H1 (cell line): Measurements from ENCODE around the gene GUCY2D. TPM values are rescaled to one million over a fixed set of nuclear protein-coding genes. Genes with fewer than 3 reads are reported as not detected.

Source experiments
- CHD2 ChIP-seq: IDR thresholded peaks from 2 replicates; pipeline ENCODE4 v1.6.1; 2012; ENCODE audit warnings: low read length, improper control_type of control experiment
- CREB1 ChIP-seq: IDR thresholded peaks from 2 replicates; pipeline ENCODE4 v1.6.1; 2012; ENCODE audit warnings: inconsistent platforms
- EZH2 ChIP-seq: fragments of 200-600 bp; sonication (generic); IDR thresholded peaks from 2 replicates; pipeline ENCODE4 v1.7.1; 2012; ENCODE audit warnings: low read depth, mild to moderate bottlenecking, moderate library complexity, low read length, inconsistent platforms; ENCODE audit not compliant: severe bottlenecking
- FOSL1 ChIP-seq: IDR thresholded peaks from 2 replicates; pipeline ENCODE4 v1.6.1; 2011; ENCODE audit warnings: mild to moderate bottlenecking, low read depth, low read length, moderate library complexity; ENCODE audit not compliant: insufficient read depth
- KDM1A ChIP-seq: fragments of 200-600, 300-600 bp; sonication (generic); IDR thresholded peaks from 2 replicates; pipeline ENCODE4 v1.7.1; 2016; ENCODE audit warnings: mild to moderate bottlenecking, low read length, borderline replicate concordance
- PHF8 ChIP-seq: fragments of 200-600 bp; sonication (generic); conservative IDR thresholded peaks from 2 replicates; pipeline ENCODE4 v1.7.1; 2012; ENCODE audit warnings: low read depth, mild to moderate bottlenecking, inconsistent platforms, low read length, moderate library complexity
- RXRA ChIP-seq: IDR thresholded peaks from 2 replicates; pipeline ENCODE4 v1.6.1; 2011; ENCODE audit warnings: low read depth, mild to moderate bottlenecking, low read length, moderate library complexity; ENCODE audit not compliant: insufficient read depth
- SIRT6 ChIP-seq: IDR thresholded peaks from one replicate; pipeline ENCODE4 v1.7.1; 2012; ENCODE audit warnings: low read length, inconsistent platforms
- SIX5 ChIP-seq: IDR thresholded peaks from 2 replicates; pipeline ENCODE4 v1.6.1; 2011; ENCODE audit warnings: mild to moderate bottlenecking, low read depth, low read length
- SUZ12 ChIP-seq: fragments of 200-600 bp; sonication (generic); IDR thresholded peaks from 2 replicates; pipeline ENCODE4 v1.6.1; 2012; ENCODE audit warnings: mild to moderate bottlenecking, inconsistent platforms, low read length, moderate library complexity, mixed read lengths
- TAF7 ChIP-seq: optimal IDR thresholded peaks from 2 replicates; pipeline ENCODE3; 2011; ENCODE audit warnings: low read depth, mild to moderate bottlenecking, inconsistent platforms, low read length, moderate library complexity, borderline replicate concordance
- ZNF274 ChIP-seq: IDR thresholded peaks from 2 replicates; pipeline ENCODE4 v1.7.0; 2012; ENCODE audit warnings: low read length, borderline replicate concordance; ENCODE audit errors: extremely low read depth
- polyA plus RNA-seq, 7 experiments: library from polyadenylated mRNA; depleted of rRNA in 3 of 7; stranded (reverse) in 5 of 7; unstranded in 2 of 7; fragments of >200 nt in 5 of 7; fragments of 200-250 nt in 2 of 7; gene quantifications; 1 replicate in 5 of 7; 2 replicates in 1 of 7; 4 replicates in 1 of 7; pipeline versions ENCODE4 v1.2.1 to v1.2.3, GENCODE V29; 2011 to 2013; ENCODE audit warnings: missing spikeins in 2 of 7, mixed read lengths in 2 of 7
- total RNA-seq: library from RNA; stranded (reverse); fragmentation: NEBNext Ultra II Directional; extraction: Animal tissue kit (Norgen Biotek cat#: 25700); gene quantifications from 2 replicates; pipeline ENCODE4 v1.2.1, GENCODE V29; 2021
- TF ChIP-seq, protein P1 (sequence below): fragments of 300-600 bp; sonication (generic); IDR thresholded peaks from 2 replicates; pipeline ENCODE4 v1.7.1; 2012; ENCODE audit warnings: low read length, moderate library complexity, mild to moderate bottlenecking, inconsistent platforms; ENCODE audit not compliant: insufficient replicate concordance

Gene GUCY2D
- total and polyA plus RNA-seq, 2 of the 8 experiments (the other 6 are each of a cell fraction or from before 2014, with no cell fraction given), result 0.20 to 0.48 TPM

DNA sequence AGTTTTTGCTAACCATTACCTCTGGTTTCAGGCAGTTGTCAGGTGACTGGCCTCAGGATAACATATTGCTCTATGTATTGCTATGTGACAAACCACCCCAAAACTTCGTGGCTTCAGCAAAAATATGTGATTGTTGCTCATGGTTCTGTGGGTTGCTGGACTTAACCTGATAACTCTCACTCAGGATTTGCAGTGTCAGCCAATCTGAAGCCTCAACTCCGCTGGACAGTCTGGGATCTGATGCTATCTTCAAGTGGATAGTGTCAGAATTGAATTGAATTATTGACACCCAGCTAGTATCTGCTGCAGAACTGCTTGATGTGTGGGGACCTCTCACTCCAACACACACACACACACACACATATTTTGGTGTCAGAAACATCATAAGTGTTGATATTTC lies 34.7 kb upstream of the GUCY2D start (continued):
- TF ChIP-seq, protein P1, sequence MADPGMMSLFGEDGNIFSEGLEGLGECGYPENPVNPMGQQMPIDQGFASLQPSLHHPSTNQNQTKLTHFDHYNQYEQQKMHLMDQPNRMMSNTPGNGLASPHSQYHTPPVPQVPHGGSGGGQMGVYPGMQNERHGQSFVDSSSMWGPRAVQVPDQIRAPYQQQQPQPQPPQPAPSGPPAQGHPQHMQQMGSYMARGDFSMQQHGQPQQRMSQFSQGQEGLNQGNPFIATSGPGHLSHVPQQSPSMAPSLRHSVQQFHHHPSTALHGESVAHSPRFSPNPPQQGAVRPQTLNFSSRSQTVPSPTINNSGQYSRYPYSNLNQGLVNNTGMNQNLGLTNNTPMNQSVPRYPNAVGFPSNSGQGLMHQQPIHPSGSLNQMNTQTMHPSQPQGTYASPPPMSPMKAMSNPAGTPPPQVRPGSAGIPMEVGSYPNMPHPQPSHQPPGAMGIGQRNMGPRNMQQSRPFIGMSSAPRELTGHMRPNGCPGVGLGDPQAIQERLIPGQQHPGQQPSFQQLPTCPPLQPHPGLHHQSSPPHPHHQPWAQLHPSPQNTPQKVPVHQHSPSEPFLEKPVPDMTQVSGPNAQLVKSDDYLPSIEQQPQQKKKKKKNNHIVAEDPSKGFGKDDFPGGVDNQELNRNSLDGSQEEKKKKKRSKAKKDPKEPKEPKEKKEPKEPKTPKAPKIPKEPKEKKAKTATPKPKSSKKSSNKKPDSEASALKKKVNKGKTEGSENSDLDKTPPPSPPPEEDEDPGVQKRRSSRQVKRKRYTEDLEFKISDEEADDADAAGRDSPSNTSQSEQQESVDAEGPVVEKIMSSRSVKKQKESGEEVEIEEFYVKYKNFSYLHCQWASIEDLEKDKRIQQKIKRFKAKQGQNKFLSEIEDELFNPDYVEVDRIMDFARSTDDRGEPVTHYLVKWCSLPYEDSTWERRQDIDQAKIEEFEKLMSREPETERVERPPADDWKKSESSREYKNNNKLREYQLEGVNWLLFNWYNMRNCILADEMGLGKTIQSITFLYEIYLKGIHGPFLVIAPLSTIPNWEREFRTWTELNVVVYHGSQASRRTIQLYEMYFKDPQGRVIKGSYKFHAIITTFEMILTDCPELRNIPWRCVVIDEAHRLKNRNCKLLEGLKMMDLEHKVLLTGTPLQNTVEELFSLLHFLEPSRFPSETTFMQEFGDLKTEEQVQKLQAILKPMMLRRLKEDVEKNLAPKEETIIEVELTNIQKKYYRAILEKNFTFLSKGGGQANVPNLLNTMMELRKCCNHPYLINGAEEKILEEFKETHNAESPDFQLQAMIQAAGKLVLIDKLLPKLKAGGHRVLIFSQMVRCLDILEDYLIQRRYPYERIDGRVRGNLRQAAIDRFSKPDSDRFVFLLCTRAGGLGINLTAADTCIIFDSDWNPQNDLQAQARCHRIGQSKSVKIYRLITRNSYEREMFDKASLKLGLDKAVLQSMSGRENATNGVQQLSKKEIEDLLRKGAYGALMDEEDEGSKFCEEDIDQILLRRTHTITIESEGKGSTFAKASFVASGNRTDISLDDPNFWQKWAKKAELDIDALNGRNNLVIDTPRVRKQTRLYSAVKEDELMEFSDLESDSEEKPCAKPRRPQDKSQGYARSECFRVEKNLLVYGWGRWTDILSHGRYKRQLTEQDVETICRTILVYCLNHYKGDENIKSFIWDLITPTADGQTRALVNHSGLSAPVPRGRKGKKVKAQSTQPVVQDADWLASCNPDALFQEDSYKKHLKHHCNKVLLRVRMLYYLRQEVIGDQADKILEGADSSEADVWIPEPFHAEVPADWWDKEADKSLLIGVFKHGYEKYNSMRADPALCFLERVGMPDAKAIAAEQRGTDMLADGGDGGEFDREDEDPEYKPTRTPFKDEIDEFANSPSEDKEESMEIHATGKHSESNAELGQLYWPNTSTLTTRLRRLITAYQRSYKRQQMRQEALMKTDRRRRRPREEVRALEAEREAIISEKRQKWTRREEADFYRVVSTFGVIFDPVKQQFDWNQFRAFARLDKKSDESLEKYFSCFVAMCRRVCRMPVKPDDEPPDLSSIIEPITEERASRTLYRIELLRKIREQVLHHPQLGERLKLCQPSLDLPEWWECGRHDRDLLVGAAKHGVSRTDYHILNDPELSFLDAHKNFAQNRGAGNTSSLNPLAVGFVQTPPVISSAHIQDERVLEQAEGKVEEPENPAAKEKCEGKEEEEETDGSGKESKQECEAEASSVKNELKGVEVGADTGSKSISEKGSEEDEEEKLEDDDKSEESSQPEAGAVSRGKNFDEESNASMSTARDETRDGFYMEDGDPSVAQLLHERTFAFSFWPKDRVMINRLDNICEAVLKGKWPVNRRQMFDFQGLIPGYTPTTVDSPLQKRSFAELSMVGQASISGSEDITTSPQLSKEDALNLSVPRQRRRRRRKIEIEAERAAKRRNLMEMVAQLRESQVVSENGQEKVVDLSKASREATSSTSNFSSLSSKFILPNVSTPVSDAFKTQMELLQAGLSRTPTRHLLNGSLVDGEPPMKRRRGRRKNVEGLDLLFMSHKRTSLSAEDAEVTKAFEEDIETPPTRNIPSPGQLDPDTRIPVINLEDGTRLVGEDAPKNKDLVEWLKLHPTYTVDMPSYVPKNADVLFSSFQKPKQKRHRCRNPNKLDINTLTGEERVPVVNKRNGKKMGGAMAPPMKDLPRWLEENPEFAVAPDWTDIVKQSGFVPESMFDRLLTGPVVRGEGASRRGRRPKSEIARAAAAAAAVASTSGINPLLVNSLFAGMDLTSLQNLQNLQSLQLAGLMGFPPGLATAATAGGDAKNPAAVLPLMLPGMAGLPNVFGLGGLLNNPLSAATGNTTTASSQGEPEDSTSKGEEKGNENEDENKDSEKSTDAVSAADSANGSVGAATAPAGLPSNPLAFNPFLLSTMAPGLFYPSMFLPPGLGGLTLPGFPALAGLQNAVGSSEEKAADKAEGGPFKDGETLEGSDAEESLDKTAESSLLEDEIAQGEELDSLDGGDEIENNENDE, result no peak
- TF ChIP-seq CHD2 (no peak), SUZ12 (no peak), RXRA (no peak), CREB1 (no peak), EZH2 (no peak), KDM1A (no peak), FOSL1 (no peak), SIX5 (no peak), TAF7 (no peak), SIRT6 (no peak), PHF8 (no peak), ZNF274 (no peak)
- TF ChIP-seq, all 59 proteins: peak for 0
